ENCODE data around the gene RERG.

RERG gene

DNA sequence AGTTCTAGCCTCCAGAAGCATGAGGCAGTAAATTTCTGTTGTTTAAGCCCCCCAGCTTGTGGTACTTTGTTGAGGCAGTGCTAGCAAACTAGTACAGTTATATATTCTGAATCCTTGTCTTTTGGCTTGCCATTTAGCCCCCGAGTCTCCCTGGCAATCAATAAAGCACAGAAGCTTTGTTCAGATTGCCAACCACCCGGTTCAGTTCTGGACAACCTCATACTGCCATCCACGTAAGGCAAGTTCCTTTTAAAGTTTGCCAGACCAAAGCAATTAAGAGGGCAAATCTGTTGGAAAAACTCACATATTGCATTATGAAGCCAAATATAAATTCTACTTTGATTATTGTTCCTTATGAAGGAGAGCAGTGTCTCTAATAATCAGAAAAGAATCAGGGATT is 67.1 kb downstream of the RERG start:
- no peak overlapping the region for H3K4me3 ChIP-seq (ENCODE audit: low read depth, low read length)
- TF ChIP-seq, protein P1, sequence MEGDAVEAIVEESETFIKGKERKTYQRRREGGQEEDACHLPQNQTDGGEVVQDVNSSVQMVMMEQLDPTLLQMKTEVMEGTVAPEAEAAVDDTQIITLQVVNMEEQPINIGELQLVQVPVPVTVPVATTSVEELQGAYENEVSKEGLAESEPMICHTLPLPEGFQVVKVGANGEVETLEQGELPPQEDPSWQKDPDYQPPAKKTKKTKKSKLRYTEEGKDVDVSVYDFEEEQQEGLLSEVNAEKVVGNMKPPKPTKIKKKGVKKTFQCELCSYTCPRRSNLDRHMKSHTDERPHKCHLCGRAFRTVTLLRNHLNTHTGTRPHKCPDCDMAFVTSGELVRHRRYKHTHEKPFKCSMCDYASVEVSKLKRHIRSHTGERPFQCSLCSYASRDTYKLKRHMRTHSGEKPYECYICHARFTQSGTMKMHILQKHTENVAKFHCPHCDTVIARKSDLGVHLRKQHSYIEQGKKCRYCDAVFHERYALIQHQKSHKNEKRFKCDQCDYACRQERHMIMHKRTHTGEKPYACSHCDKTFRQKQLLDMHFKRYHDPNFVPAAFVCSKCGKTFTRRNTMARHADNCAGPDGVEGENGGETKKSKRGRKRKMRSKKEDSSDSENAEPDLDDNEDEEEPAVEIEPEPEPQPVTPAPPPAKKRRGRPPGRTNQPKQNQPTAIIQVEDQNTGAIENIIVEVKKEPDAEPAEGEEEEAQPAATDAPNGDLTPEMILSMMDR (IDR thresholded peaks at IDR 0.05; ENCODE audit: borderline replicate concordance, insufficient read depth, low read depth, low read length): no peak

DNA sequence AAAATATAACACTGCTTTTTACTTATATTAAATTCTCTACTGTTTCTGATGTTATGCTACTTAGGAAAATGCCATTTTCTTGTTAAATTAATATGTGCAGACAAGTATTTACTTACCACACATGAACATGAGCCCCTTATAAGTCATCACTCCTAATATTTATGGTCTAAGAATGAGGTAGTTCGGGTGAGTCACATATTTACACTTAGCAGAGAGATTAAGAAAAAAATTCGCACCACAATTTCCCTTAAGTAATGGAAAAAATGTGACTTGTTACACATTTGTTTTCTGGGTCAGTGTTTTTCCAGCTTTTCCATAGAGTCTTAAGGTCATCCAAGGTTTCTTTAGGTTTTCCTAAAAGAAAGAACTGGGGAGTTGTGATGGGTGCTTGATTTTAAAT is 68.3 kb downstream of the RERG start:
- no peak overlapping the region for H3K4me3 ChIP-seq (ENCODE audit: low read depth, low read length)
- TF ChIP-seq, protein P1 (IDR thresholded peaks at IDR 0.05; ENCODE audit: borderline replicate concordance, insufficient read depth, low read depth, low read length): no peak

DNA sequence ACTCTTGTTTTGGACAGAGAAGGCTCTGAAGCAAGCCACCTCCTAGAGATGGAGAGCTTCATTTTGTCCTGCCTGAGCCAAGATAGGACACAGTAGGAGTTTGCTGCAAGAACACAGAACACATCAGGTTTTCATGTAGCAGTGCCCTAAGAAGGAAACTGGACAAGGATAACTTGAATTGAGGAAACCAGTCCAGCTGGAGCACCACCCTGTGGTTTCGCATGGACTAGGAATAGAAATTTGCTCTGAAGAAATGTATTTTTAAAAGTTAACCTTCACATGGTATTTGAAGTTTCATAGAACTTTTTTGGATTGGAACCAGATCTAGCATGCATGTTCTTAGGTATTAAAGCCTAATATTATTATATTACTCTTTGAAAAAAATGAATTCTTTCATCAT is 68.8 kb downstream of the RERG start:
- H3K4me3 ChIP-seq (ENCODE audit: low read depth, low read length): no peak overlapping the region
- TF ChIP-seq, protein P1 (IDR thresholded peaks at IDR 0.05; ENCODE audit: borderline replicate concordance, insufficient read depth, low read depth, low read length): no peak

DNA sequence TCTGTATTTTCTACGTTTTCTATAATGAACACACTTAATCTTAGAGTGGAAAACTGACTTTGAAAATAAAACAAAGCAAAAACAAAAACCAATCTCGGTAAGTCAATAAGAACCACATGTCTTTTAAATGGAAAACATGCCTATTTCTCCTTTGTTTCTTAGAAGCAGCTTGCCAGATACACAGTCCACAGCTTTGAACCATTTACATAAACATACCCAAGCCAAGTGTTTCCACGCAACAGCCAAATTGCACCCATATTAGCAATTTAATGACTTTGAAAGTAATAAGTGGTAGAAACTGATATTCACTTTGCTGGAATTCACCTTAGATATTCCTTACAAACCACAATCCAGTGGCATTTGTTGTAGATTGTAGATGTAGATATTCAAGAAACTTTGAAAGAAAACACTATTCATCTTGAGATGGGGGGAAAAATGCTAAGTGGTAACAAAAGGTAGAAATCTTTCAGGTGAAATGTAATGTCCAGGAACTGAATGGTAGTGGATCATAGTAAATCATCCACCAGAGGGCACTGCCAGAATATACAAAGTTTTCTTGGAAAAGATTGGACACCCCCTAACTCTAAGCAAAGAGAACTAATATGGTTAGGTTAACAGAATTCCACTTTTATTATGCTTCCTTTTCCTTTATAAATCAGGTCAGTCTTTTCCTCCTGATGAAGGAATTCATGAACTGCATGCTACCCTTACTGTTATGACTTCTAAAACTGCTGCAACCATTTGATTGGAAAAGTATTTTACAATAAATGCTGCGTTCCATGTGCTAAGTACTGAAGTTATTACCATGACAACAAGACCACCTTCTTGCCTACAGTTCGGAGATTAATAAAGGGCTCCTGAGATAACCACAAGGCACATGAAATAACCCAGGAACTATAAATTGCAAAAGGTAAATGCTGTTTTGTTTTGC is 69.8 kb downstream of the RERG start:
- TF ChIP-seq, protein P1 (IDR thresholded peaks at IDR 0.05; ENCODE audit: borderline replicate concordance, insufficient read depth, low read depth, low read length): no peak

DNA sequence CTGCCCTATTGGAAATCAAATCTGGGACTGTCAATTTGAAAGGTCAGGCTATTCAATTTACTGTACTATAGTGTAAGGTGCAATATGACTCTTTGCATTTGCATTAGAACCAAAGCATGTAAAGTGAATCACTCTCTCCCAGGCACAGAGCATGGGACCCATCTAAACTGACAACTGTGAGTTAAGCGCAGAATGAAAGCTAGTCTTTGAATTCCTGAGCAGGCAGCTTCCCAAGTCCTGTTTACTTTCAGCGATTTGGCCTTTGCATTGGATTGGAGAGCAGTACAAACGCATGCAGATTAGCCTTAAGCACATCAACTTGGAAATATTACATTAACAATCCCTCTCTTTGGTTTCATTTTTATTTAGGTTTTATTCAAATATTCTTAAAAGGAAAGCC is 74.6 kb downstream of the RERG start:
- TF ChIP-seq, protein P1 (IDR thresholded peaks at IDR 0.05; ENCODE audit: borderline replicate concordance, insufficient read depth, low read depth, low read length): no peak

More for the DNA sequence above, 69.8 kb downstream of the RERG start:
- no peak overlapping the region for H3K4me3 ChIP-seq (ENCODE audit: low read depth, low read length)

DNA sequence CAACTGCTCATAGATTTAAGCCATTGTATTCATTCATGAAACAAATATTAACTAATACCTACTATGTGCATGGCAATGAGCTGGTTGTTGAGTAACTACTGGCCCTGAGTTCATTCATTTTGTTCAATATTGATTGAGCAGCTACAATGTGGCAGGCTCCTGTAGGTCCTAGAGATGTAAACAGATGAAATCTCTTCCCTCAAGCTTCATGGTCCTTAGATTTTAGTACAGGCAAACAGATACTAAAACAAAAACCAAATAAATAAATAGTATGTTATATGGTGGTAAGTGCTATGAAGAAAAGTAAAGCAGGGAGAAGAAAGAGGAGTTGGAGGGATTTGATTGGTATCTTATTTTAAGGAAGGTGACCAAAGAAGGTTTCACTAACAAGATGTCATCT is 77.8 kb downstream of the RERG start:
- no peak overlapping the region for H3K4me3 ChIP-seq (ENCODE audit: low read depth, low read length)
- TF ChIP-seq, protein P1 (IDR thresholded peaks at IDR 0.05; ENCODE audit: borderline replicate concordance, insufficient read depth, low read depth, low read length): no peak

More for the DNA sequence above, 74.6 kb downstream of the RERG start:
- no peak overlapping the region for H3K4me3 ChIP-seq (ENCODE audit: low read depth, low read length)

DNA sequence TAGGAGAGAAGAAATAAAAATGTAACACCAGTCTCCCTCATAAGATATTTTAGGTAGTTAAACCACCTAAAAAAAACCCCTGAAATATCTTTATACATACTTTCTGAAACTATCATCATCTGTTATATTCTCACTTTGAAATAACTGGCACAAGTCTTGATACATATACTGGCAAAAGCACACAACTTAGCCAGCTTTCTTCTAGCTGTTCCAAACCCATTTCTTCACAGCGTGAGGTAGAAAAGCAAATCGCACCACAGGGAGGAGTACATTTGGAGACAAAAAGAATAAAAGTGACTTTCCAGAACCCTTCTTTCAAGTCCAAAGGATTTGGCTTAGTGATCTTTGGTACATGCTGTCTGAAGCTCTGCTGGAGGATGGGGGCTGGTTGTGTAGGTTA is 78.5 kb downstream of the RERG start:
- H3K4me3 ChIP-seq (ENCODE audit: low read depth, low read length): no peak overlapping the region
- TF ChIP-seq, protein P1 (IDR thresholded peaks at IDR 0.05; ENCODE audit: borderline replicate concordance, insufficient read depth, low read depth, low read length): no peak
